Spleen (tissue), 11 donors: ENCODE measurements around the gene GABARAPL2. TPM values are rescaled to one million over a fixed set of nuclear protein-coding genes. Genes with fewer than 3 reads are reported as not detected.

Experiments used
- DNase-seq: peaks from one replicate; pipeline ENCODE4 v3.0.0-alpha.2; 2020
- H3K27ac ChIP-seq, 8 donors: fragments of 200-600 bp; sonication (generic) in 7 of 8; 1 replicate in 4 of 8; 2 replicates in 4 of 8; pipeline versions ENCODE4 v1.5.0 to v1.8.0; 2016 to 2021; ENCODE audit warnings: inconsistent platforms in 4 of 8, mild to moderate bottlenecking in 4 of 8, moderate library complexity in 1 of 8
- H3K27me3 ChIP-seq, 7 donors: fragments of 200-600 bp; sonication (generic) in 6 of 7; replicated peaks in 1 of 7; 1 replicate in 4 of 7; 2 replicates in 3 of 7; pipeline versions ENCODE4 v1.5.0 to v1.8.0; 2016 to 2021; ENCODE audit warnings: inconsistent platforms in 3 of 7, mild to moderate bottlenecking in 1 of 7
- H3K36me3 ChIP-seq, 6 donors: fragments of 200-600 bp; sonication (generic) in 5 of 6; 1 replicate in 4 of 6; 2 replicates in 2 of 6; pipeline versions ENCODE4 v1.5.0 to v1.8.0; 2016 to 2021; ENCODE audit warnings: inconsistent platforms in 2 of 6
- H3K4me1 ChIP-seq, 6 donors: fragments of 200-600 bp; sonication (generic) in 5 of 6; 1 replicate in 3 of 6; 2 replicates in 3 of 6; pipeline versions ENCODE4 v1.5.0 to v1.8.0; 2016 to 2021; ENCODE audit warnings: inconsistent platforms in 3 of 6
- H3K4me3 ChIP-seq, 8 donors: fragments of 200-600 bp; sonication (generic) in 7 of 8; 1 replicate in 4 of 8; 2 replicates in 4 of 8; pipeline versions ENCODE4 v1.5.0 to v1.8.0; 2016 to 2021; ENCODE audit warnings: inconsistent platforms in 4 of 8, mild to moderate bottlenecking in 4 of 8, moderate library complexity in 2 of 8
- H3K9me3 ChIP-seq, 8 donors: fragments of 200-600 bp; sonication (generic) in 7 of 8; 1 replicate in 4 of 8; 2 replicates in 4 of 8; pipeline versions ENCODE4 v1.5.0 to v1.8.0; 2016 to 2021; ENCODE audit warnings: inconsistent platforms in 4 of 8
- CTCF ChIP-seq, 11 experiments: fragments of 200-600 bp in 7 of 11; fragments of 450-650 bp in 4 of 11; sonication (generic) in 4 of 11; IDR thresholded peaks in 8 of 11; conservative IDR thresholded peaks in 3 of 11; 1 replicate in 7 of 11; 2 replicates in 4 of 11; pipeline versions ENCODE4 v1.4.0 to v1.8.0; 2016 to 2021; ENCODE audit warnings: antibody characterized with exemption in 11 of 11, inconsistent platforms in 4 of 11, mild to moderate bottlenecking in 1 of 11
- POLR2A ChIP-seq, 3 donors: fragments of 450-650 bp; IDR thresholded peaks; one replicate each; pipeline ENCODE4 v1.5.1; 2017; ENCODE audit warnings: antibody characterized with exemption in 3 of 3, mild to moderate bottlenecking in 1 of 3
- POLR2AphosphoS5 ChIP-seq, 3 donors: sonication (generic); formaldehyde crosslinking; IDR thresholded peaks; one replicate each; pipeline ENCODE4 v1.5.1; 2017; ENCODE audit warnings: antibody characterized with exemption in 3 of 3
- WGBS, 5 donors: extraction: QIAGEN DNeasy Blood & Tissue Kit in 3 of 5; methylation state at CpG; one replicate each; pipeline versions ENCODE4 v1.1.5 to v1.1.7; 2013 to 2018; 5-methylcytosine and 5-hydroxymethylcytosine counted together
- intact Hi-C: fragments of 100-400 bp; cut with DNase I; formaldehyde crosslinking; loops from one replicate; pipeline ENCODE4 v1.15.0; 2023; ENCODE audit warnings: low total_unique reads
- polyA plus RNA-seq, 3 donors: library from polyadenylated mRNA; stranded (reverse); fragments of 200-250 nt; gene quantifications; one replicate each; pipeline ENCODE4 v1.2.1, GENCODE V29; 2013
- total RNA-seq, 7 donors: library from RNA; depleted of rRNA in 3 of 7; stranded (reverse); fragments of >200 nt in 3 of 7; fragmentation: NEBNext Ultra II Directional in 4 of 7; extraction: Animal tissue kit (Norgen Biotek cat#: 25700) in 4 of 7; gene quantifications; one replicate each; pipeline versions ENCODE4 v1.1.0 to v1.2.1, GENCODE V29; 2016 to 2021
- donor health status: healthy with polysubstance abuse.
- donor health status: DM: no; HTN: no; CAD: no; lungs with moderate emphysema.
- donor health status: DM: no; HTN: no; CAD: no.
- donor health status: Bipolar disorder and iron deficiency.
- donor health status: healthy.
- donor health status: DM: no; HTN: no; CAD: no.
- donor health status: DM: yes; HTN: yes; CAD: no.

The GABARAPL2 gene
- total and polyA plus RNA-seq, 10 donors: 86.6 to 169 (median 123) TPM

- peak in 2 of 3 donors; percentile 21 to 54 for TF ChIP-seq POLR2AphosphoS5 (IDR thresholded peaks at IDR 0.05)
- TF ChIP-seq CTCF (IDR thresholded peaks at IDR 0.05 in 8 of 11, conservative IDR thresholded peaks at IDR 0.05 in 3 of 11): no peak
- no peak for TF ChIP-seq POLR2A (IDR thresholded peaks at IDR 0.05)
- WGBS, 5 donors: 2 to 9% (median 2%) methylated on average over 15 to 26 of the region's 26 CpGs
These were observed 10.9 kb upstream of the GABARAPL2 start for GRCh38 chr16:75555213-75555706.

GRCh38 chr16:75555707-75556430 is 10.3 kb upstream of the GABARAPL2 start, which contains the start of gene TMEM231:
Gene TMEM231, minus strand, starts transcription at chr16:75556252. Its CDS starts 43 bp downstream, at chr16:75556209.
- 0 to 1% (median 0%) methylated on average over 13 to 75 of the region's 75 CpGs for WGBS, 5 donors
- intact Hi-C loops: loop anchor here (10.0 kb wide), 1 partner anchor 91 kb away; the partner anchor contains the start of gene TMEM170A
- peaks cover 6 to 31% (median 20%) of the 10 kb centered on the region in 6 donors for H3K4me1 ChIP-seq
- peak within 1 kb of the TSS; percentile 59 to 100 (median 81) for H3K4me3 ChIP-seq
- peak within 1 kb of the TSS; percentile 38 to 84 (median 80) for H3K27ac ChIP-seq
- peaks cover 0 to 5% (median 0%) of the 10 kb centered on the region in 7 donors for H3K27me3 ChIP-seq
- no peaks in the 10 kb centered on the region for H3K9me3 ChIP-seq
- DNase-seq: peak; percentile 99
- H3K36me3 ChIP-seq: no peaks in the 10 kb centered on the region
- TF ChIP-seq POLR2A (IDR thresholded peaks at IDR 0.05) (no peak), POLR2AphosphoS5 (IDR thresholded peaks at IDR 0.05) (peak; percentile 74 to 85 (median 83)), CTCF (IDR thresholded peaks at IDR 0.05 in 8 of 11, conservative IDR thresholded peaks at IDR 0.05 in 3 of 11) (peak in 2 of 11 experiments; percentile 7 to 32)

More at GRCh38 chr16:75555213-75555706, 10.9 kb upstream of the GABARAPL2 start:
- H3K9me3 ChIP-seq: no peaks in the 10 kb centered on the region
- peak overlapping the region; percentile 59 to 100 (median 81) for H3K4me3 ChIP-seq
- peak; percentile 83 for DNase-seq
- H3K27me3 ChIP-seq: no peaks in the 10 kb centered on the region
- H3K36me3 ChIP-seq: no peaks in the 10 kb centered on the region
- peaks cover 6 to 36% (median 23%) of the 10 kb centered on the region in 6 donors for H3K4me1 ChIP-seq
- peak overlapping the region; percentile 38 to 84 (median 80) for H3K27ac ChIP-seq
- intact Hi-C loops: loop anchor here (10.0 kb wide), 1 partner anchor 90 kb away; the partner anchor contains the start of gene TMEM170A

GRCh38 chr16:75556431-75556950 is 9.7 kb upstream of the GABARAPL2 start:
- Histone ChIP-seq H3K9me3 (no peaks in the 10 kb centered on the region), H3K4me3 (peak overlapping the region in 7 of 8 donors; percentile 73 to 100 (median 81)), H3K27me3 (peaks cover 0 to 5% (median 0%) of the 10 kb centered on the region in 7 donors), H3K27ac (peak overlapping the region; percentile 38 to 84 (median 80)), H3K4me1 (peaks cover 6 to 28% (median 20%) of the 10 kb centered on the region in 6 donors), H3K36me3 (no peaks in the 10 kb centered on the region)
- no peak for DNase-seq
- intact Hi-C loops: loop anchor here (10.0 kb wide), 1 partner anchor 92 kb away; the partner anchor contains the start of gene TMEM170A
- TF ChIP-seq POLR2A (IDR thresholded peaks at IDR 0.05) (no peak), CTCF (IDR thresholded peaks at IDR 0.05 in 8 of 11, conservative IDR thresholded peaks at IDR 0.05 in 3 of 11) (no peak), POLR2AphosphoS5 (IDR thresholded peaks at IDR 0.05) (no peak)
- WGBS, 5 donors: 51 to 58% (median 52%) methylated on average over 16 of the region's 16 CpGs
